Uterus (tissue), 2 donors: ENCODE measurements around the gene PTTG1.

Source experiments
- CTCF ChIP-seq, 4 experiments: fragments of 200-600 bp in 2 of 4; fragments of 450-650 bp in 2 of 4; sonication (generic) in 2 of 4; IDR thresholded peaks; one replicate each; pipeline ENCODE4 v1.5.1; 2016 to 2019; ENCODE audit warnings: antibody characterized with exemption in 4 of 4, mild to moderate bottlenecking in 2 of 4, moderate library complexity in 1 of 4
- POLR2A ChIP-seq, 2 donors: fragments of 450-650 bp; IDR thresholded peaks; one replicate each; pipeline ENCODE4 v1.6.1; 2016; ENCODE audit warnings: antibody characterized with exemption in 2 of 2, mild to moderate bottlenecking in 1 of 2, moderate library complexity in 1 of 2

- TF ChIP-seq CTCF (IDR thresholded peaks at IDR 0.05), result no peak
- TF ChIP-seq POLR2A (IDR thresholded peaks at IDR 0.05), result no peak
These were observed 1.4 kb upstream of the PTTG1 start for GRCh38 chr5:160420331-160420610.
